Femur (tissue), 1 donor: Measurements from ENCODE around the gene AMHR2.
"Not testable (repeated sequence)": the region's sequence is repeated elsewhere in the genome, so short reads cannot be mapped to it uniquely, and the experiment has no call there.

ENCODE experiments used
- DNase-seq: peaks from one replicate; pipeline ENCODE4 v3.0.0-alpha.2; 2017

The AMHR2 gene

DNA sequence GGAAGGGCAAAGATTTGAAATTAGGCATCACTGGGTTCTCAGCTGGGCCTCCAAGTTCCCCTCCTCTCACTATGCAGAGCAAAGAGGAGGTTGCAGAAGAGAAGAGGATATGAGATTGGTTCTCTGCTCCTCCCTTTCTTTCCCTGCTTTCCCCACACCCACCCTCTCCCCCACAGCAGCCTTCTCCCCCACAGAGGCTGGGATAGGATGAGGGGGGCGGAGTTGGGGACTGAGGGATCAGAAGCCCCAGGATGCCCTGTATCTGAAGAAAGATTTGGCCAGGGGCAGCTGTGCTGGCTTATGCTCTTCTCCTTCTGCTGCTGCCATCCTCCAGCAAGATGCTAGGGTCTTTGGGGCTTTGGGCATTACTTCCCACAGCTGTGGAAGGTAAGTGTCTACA is at the start of gene AMHR2:
TSS of gene AMHR2 (plus strand) at position 259 of the 400 bp plus-strand sequence. CDS start at position 339, 80 bp downstream.
- DNase-seq = no peak

DNA sequence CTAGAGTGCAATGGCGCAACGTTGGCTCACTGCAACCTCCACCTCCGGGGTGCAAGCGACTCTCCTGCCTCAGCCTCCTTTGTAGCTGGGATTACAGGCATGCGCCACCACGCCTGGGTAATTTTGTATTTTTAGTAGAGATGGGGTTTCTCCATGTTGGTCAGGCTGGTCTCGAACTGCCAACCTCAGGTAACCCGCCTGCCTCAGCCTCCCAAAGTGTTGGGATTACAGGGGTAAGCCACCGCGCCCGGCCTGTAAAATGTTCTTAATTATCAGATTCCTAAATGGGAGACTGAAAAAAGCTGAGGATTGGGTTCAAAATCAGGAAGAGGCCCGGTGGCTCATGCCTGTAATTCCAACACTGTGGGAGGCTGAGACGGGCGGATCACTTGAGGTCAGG is 49.4 kb upstream of the AMHR2 start:
- not testable (repeated sequence) for DNase-seq

DNA sequence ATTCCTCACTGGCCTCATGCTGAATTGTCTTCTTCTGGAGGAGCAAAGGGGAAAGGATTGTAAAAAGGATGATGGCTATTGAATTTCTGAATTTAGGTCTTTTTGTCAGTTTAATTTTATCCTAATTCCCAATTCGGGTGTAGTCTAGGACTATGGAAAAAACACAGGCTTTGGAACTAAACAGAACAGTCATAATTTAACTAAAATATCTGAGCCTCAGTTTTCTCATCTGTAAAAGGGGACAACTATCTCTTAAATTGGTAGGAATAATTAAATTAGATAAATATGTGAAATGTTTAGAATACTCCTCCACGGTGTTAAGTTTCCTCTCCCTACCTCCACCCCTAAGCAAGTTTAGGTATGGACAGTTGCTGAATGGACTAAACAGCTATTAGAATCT is 46.9 kb upstream of the AMHR2 start:
- no peak for DNase-seq

DNA sequence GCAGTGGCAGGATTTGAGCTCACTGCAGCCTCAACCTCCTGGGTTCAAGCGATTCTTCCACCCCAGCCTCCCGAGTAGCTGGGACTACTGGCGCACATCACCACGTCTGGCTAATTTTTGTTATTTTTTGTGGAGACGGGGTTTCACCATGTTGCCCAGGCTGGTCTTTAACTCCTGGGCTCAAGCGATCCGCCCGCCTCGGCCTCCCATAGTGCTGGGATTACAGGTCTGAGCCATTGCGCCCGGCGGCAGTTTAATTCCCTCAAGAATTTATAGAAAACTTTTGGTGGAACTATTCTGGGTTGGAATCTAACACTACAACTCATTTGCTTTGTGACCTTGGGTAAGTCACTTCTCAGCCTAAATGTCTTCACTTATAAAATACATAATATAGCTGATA is 45.4 kb upstream of the AMHR2 start:
- no peak for DNase-seq

DNA sequence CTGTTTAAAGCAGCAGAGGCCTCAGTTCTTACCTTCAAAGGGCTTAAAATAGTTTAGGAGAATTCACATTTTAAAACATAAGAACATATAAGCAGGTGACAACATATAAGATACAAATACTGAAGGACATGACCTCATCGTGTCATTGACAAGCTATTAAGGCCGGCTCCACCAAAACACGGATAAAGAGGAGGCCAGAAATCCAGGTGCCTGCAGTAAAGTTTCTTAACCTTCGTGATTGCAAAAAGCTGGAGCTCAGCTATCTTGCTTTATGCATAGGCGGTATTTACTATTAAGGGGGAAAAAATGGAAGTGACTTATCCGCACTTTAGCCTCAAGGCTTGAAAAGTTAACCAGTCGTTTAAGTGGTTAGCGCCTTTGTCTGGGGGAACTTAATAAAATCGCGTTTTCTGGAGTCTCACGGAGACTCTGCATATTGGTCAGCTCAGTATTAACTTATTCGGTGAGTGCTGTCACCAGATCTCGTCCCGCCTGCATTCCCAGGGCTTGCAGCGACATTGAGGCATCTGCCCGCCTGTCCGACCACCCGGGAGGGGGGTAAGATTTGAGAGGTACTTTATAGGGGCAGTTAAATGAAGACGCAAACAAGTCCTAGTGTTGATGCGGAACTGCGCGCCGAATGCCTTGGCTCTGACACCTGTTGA is 44.8 kb upstream of the AMHR2 start:
- DNase-seq = no peak

DNA sequence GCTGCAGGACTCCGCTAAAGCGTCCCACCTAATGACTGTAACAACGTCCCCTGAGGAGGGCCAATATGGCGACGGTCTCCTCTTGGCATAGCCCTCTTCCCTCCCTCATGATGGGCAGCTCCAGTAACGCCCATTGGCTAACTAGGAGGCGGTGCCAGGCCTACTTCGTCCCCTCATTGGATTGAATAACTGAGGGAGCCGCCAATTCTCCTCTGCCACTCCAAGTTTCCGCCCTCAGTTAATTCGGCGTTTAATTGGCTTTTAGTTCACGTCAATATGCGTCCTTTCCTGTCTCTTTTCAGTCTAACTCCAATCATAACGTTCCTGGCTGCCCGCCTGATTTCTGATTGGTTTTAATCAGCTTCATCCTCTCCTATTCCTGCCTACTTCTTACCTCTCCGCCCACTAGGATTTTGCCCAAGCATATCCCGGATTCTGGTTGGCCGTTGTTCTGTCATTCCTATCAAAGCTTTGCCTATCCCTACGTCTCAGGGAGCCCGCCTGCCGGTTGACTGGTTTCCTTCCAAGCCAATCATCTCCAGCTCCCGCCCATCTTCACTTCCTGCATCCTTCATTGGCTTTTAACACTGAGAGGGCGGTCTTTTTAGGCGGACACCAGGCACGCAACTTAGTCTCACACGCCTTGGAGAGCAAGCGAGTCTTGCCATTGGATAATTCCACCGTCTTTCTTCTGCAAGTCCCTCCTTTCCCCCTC is 44.1 kb upstream of the AMHR2 start:
- DNase-seq = peak; percentile 100

DNA sequence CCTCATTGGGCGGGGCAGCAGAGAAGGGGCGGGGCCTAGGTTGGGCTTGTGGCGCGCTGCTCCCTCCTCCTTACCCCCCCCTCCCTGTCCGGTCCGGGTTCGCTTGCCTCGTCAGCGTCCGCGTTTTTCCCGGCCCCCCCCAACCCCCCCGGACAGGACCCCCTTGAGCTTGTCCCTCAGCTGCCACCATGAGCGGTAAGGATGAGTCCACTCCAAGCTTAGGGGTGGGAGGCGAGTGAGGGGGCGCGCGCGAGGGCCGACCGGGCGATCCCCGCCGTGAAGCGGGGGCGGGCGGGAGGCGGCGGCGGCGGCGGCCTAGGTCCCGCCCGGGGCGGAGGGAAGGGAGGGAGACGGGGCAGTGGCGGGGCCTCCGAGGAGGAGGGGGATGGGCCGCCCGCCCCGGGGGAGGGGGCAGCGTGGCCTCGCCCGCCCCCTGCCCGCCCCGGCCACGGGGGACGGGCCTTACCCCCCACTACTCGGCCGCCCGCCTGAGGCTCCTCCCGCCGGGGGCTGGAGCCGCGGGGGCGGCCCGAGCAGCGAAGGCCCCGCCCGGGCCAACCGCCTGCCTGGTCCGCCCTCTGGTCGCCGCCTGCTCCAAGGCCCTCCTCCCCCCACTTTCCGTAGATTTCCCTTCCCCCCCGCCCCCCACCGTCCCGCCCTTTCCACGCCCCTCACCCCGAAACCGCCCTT is 43.4 kb upstream of the AMHR2 start, which contains the start of gene SP1:
TSS of gene SP1 (plus strand) at position 73 of the 690 bp plus-strand sequence. CDS start at position 189, 116 bp downstream.
- peak; percentile 96 for DNase-seq

DNA sequence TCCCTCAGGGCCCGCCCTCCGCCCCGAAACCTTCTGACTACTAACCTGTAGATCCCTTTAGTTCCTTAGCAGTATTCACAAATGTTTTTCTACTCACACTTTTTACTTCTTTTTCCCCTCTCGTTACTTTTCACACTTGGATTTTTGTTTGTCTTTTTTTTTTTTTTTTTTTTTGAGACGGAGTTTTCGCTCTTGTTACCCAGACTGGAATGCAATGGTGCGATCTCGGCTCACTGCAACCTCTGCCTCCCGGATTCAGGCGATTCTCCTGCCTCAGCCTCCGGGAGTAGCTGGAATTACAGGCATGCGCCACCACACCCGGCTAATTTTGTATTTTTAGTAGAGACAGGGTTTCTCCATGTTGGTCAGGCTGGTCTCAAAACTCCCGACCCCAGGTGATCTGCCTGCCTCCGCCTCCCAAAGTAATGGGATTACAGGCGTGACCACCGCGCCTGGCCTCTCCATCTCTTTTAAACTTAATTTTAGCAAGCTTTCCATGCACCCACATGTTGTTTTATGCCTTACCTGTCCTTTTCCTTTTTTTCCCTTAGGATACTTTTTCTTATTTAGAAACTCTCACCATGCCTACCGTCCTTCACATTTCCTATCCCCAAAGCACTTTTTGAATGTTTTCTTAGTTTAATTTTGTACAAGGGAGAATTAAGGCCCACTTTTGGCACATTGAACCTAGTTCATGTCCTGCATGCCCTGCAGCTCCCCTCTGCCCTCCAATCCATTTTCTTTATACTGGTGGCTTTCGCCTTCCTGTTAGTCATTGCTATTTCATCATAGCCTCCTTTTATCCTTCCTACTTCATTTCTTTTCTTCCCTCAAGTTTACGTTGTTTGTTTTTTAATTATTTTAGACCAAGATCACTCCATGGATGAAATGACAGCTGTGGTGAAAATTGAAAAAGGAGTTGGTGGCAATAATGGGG is 42.6 kb upstream of the AMHR2 start:
- no peak for DNase-seq

DNA sequence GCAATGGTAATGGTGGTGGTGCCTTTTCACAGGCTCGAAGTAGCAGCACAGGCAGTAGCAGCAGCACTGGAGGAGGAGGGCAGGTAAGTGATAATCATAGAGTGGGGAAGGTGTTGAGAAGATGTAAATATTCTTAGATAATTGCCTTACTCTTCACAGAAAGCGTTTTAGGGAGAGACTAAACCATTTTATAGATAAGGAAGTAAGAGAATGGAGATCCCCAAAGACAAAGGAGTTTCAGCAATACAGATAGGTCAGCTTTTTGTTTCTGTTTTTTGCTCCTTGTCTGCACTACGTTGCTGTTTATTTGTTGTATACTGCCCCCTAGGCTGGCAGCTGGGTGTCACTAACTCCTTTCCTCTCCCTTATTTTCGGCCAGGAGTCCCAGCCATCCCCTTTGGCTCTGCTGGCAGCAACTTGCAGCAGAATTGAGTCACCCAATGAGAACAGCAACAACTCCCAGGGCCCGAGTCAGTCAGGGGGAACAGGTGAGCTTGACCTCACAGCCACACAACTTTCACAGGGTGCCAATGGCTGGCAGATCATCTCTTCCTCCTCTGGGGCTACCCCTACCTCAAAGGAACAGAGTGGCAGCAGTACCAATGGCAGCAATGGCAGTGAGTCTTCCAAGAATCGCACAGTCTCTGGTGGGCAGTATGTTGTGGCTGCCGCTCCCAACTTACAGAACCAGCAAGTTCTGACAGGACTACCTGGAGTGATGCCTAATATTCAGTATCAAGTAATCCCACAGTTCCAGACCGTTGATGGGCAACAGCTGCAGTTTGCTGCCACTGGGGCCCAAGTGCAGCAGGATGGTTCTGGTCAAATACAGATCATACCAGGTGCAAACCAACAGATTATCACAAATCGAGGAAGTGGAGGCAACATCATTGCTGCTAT is 41.7 kb upstream of the AMHR2 start:
- DNase-seq = peak; percentile 44

DNA sequence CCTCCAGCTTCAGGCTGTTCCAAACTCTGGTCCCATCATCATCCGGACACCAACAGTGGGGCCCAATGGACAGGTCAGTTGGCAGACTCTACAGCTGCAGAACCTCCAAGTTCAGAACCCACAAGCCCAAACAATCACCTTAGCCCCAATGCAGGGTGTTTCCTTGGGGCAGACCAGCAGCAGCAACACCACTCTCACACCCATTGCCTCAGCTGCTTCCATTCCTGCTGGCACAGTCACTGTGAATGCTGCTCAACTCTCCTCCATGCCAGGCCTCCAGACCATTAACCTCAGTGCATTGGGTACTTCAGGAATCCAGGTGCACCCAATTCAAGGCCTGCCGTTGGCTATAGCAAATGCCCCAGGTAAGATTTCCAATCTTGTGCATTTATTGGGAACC is 40.4 kb upstream of the AMHR2 start:
- DNase-seq = no peak

DNA sequence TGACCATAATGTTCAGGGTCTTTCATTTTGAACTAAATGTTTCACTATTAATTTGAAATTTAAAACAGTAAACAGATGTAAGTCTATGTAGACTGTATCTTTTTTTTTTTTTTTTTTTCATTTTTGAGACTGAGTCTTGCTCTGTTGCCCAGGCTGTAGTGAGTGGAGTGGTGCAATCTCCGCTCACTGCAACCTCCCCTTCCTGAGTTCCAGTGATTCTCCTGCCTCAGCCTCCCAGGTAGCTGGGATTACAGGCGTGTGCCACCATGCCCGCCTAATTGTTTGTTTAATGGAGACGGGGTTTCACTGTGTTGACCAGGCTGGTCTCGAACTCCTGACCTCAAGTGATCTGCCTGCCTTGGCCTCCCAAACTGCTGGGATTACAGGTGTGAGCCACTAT is 37.3 kb upstream of the AMHR2 start:
- DNase-seq = not testable (repeated sequence)

DNA sequence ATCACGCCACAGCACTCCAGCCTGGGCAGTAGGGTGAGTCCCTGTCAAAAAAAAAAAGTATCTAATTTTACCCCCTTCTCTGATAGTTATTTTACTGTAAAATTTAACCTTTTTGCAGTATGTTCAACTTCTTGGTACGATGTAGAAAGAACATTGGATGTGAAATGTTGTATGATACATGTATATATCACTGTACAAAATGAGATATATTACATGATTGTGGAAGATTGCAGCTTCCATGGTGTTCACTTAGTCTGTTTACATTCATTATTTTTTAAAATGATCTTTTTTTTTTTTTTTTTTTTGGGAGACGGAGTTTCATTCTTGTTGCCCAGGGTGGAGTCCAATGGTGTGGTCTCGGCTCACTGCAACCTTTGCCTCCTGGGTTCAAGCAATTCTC is 34.7 kb upstream of the AMHR2 start:
- no peak for DNase-seq

DNA sequence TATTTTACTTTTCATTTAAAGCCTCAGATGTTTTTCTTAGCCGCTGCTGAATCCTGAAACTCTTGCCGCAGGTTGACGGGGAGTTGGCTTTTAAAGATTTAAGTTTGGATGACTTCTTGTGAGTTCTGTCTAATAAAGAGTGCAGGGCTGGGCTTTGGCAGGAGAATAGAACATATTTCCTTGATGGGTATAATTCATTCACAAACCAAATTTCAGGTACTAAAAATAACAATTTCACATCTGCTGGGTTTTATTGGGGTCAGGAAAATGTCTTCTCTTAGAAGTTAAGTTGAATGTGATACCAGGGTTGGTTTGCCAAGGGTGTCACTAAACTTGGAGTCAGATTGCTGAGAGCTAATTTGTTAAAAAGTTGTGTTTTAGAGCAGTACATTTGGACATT is 34.0 kb upstream of the AMHR2 start:
- no peak for DNase-seq

DNA sequence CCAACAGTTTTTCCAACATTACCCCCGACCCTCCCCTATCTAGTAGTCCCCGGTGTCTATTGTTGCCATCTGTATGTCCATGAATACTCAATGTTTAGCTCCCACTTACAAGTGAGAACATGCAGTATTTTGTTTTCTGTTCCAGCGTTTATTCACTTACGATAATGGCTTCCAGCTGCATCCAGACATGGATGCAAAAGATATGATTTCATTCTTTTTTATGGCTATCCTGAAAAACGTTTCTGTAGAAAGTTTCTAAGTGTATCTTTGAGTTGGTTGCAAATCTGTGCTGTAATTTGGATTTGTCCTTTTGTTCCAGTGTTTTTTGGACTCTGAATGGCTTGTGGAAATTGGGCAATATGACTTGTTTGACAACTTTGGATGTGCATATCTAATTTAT is 31.9 kb upstream of the AMHR2 start:
- DNase-seq = no peak

DNA sequence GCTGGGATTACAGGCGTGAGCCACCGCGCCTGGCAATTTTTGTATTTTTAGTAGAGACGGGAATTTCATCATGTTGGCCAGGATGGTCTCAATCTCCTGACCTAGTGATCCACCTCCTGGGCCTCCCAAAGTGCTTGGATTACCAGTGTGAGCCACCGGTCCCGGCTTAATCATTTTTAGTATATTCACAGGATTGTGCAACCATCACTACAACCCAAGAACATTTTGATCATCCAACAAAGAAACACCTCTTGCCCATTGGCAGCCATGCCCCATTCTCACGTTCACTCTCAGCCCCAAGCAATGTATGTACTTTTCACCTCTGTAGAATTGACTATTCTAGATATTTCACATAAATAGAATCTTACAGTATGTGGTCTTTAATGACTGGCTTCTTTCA is 23.8 kb upstream of the AMHR2 start:
- no peak for DNase-seq

DNA sequence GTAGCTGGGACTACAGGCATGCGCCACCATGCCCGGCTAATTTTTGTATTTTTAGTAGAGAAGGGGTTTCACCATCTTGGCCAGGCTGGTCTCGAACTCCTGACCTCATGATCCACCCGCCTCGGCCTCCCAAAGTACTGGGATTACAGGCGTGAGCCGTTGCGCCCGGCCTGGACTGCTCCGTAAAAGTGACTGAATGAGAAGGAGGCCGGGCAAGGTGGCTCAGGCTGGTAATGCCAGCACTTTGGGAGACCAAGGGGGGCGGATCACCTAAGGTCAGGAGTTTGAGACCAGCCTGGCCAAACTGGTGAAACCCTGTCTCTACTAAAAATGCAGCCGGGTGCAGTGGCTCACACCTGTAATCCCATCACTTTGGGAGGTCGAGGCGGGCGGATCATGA is 21.3 kb upstream of the AMHR2 start:
- DNase-seq = not testable (repeated sequence)

DNA sequence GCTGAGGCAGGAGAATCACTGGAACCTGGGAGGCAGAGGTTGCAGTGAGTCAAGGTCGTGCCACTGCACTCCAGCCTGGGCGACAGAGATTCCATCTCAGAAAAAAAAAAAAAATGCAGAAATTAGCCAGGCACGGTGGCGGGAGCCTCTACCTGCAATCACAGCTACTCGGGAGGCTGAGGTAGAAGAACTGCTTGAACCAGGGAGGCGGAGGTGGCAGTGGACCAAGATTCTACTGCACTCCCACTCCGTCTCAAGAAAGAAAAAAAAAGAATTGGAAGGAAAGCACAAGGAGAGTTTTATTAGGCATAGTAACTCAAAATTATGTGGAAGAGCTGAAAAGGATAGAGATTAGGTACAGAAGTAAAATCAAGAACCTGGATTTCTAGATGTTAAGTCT is 20.8 kb upstream of the AMHR2 start:
- DNase-seq = no peak

DNA sequence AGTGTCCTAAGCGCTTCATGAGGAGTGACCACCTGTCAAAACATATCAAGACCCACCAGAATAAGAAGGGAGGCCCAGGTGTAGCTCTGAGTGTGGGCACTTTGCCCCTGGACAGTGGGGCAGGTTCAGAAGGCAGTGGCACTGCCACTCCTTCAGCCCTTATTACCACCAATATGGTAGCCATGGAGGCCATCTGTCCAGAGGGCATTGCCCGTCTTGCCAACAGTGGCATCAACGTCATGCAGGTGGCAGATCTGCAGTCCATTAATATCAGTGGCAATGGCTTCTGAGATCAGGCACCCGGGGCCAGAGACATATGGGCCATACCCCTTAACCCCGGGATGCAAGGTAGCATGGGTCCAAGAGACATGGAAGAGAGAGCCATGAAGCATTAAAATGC is 12.7 kb upstream of the AMHR2 start:
- DNase-seq = no peak

DNA sequence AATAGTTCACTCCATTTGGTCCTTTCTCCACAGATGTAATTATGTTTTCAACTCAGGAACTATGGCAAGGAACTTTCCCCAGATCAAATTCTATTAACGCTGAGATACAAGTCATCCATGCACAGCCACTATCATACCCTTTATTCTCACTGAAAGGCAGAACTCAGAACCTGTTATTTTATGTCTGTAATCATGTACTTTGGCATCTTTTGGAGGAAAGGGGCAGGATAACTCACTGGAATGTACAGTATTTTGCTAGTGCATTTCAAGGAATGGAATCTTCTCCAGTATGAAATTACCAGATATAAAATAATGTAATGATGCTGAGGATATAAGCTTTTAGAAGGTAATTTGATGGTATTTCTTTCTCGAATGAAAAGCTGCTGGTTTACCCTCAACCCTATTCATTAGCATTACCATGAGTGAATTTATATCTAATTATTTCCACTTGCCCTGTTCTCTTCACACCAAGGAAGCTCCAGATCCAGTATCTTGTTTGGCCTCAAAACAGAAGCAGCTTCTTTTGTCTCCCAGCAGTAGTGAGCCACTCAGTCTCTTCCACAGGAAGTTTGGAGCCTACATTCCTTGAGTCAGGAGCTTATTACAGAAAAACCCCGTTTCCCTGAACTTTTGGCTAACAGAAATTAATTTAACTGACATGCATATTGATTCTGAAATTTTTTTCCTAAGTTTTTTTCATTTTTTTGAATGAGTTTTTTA is 10.0 kb upstream of the AMHR2 start:
- no peak for DNase-seq

DNA sequence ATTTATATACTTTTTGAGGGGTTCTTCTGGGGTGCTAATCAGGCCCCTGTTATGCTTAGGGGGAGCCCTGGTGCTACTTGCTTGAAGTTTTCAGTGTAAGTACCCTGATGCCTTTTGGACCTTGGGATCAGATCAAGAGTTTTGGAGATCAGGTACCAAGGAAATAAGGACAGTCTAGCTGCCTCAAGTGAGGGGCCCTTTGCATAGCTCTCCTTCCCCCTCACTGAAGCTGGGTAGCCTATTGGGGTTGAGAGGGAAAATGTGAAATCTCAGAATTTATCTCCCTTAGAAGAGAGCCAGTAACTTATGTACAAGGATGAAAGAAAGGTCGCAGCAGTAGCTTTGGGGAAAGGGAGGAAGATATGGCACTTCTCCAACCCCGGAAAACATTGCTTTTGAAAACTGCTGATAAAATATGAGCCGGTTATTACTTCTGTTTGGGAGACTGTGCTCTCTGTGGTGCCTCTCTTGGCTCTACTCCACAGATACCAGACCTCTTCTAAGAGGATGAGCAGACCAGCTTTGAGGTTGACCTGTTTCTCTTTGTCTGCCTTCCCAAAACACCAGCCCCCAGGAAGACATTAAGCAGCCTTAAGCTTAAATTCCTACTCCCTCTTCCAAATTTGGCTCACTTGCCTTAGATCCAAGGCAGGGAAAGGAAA is 8.8 kb upstream of the AMHR2 start:
- no peak for DNase-seq
